Uterus (tissue), 4 donors: Measurements from ENCODE around the gene KIAA1217. TPM values are rescaled to one million over a fixed set of nuclear protein-coding genes. Genes with fewer than 3 reads are reported as not detected.

Source experiments
- DNase-seq, 2 donors: peaks; one replicate each; pipeline ENCODE4 v3.0.0-alpha.2; 2019 to 2020
- H3K27ac ChIP-seq, 2 donors: fragments of 200-600 bp; sonication (generic); 1 replicate in 1 of 2; 2 replicates in 1 of 2; pipeline ENCODE4 v1.5.1; 2016 to 2018
- H3K27me3 ChIP-seq, 2 donors: fragments of 200-600 bp; sonication (generic); one replicate each; pipeline ENCODE4 v1.5.1; 2018 to 2019; ENCODE audit warnings: control low read depth in 1 of 2
- H3K36me3 ChIP-seq, 2 donors: fragments of 200-600 bp; sonication (generic); one replicate each; pipeline ENCODE4 v1.5.1; 2019; ENCODE audit warnings: control low read depth in 1 of 2
- H3K4me1 ChIP-seq, 2 donors: fragments of 200-600 bp; sonication (generic); one replicate each; pipeline ENCODE4 v1.5.1; 2018 to 2019; ENCODE audit warnings: control low read depth in 1 of 2
- H3K4me3 ChIP-seq, 2 donors: fragments of 200-600 bp; sonication (generic); 1 replicate in 1 of 2; 2 replicates in 1 of 2; pipeline ENCODE4 v1.5.1; 2018 to 2019; ENCODE audit warnings: mild to moderate bottlenecking in 1 of 2
- H3K9me3 ChIP-seq, 2 donors: fragments of 200-600 bp; sonication (generic); one replicate each; pipeline ENCODE4 v1.5.1; 2019; ENCODE audit warnings: control low read depth in 1 of 2
- CTCF ChIP-seq, 4 experiments: fragments of 200-600 bp in 2 of 4; fragments of 450-650 bp in 2 of 4; sonication (generic) in 2 of 4; IDR thresholded peaks; one replicate each; pipeline ENCODE4 v1.5.1; 2016 to 2019; ENCODE audit warnings: antibody characterized with exemption in 4 of 4, mild to moderate bottlenecking in 2 of 4, moderate library complexity in 1 of 4
- POLR2A ChIP-seq, 2 donors: fragments of 450-650 bp; IDR thresholded peaks; one replicate each; pipeline ENCODE4 v1.6.1; 2016; ENCODE audit warnings: antibody characterized with exemption in 2 of 2, mild to moderate bottlenecking in 1 of 2, moderate library complexity in 1 of 2
- intact Hi-C: fragments of 100-400 bp; cut with DNase I; formaldehyde crosslinking; loops from one replicate; pipeline ENCODE4 v1.15.1; 2023; ENCODE audit warnings: low total_unique reads
- microRNA counts, 2 donors: library from miRNA; unstranded; fragments of <30 nt; microRNA quantifications; one replicate each; lab custom pipeline; 2016 to 2017
- microRNA-seq: library from miRNA; unstranded; fragments of <30 nt; microRNA quantifications from one replicate; pipeline ENCODE4, GENCODE V29; 2016; ENCODE audit warnings: borderline microRNAs expressed, borderline replicate concordance
- small RNA-seq: library from RNA; depleted of rRNA; stranded (forward); fragments of <200 nt; gene quantifications from one replicate; pipeline ENCODE3, GENCODE V24; 2016
- total RNA-seq, 4 donors: library from RNA; depleted of rRNA in 3 of 4; stranded (reverse); fragments of >200 nt in 3 of 4; gene quantifications; one replicate each; pipeline versions ENCODE4 v1.1.0 to v1.2.4, GENCODE V29; 2014 to 2023
- donor health status: DM: yes; HTN: yes; CAD: no.

KIAA1217 gene
- total RNA-seq, 4 donors from 2014 or later, result 3.5 to 38.2 (median 11.6) TPM

GRCh38 chr10:24589265-24589664, 380.3 kb downstream of the KIAA1217 start:
- Histone ChIP-seq H3K27ac (no peak overlapping the region), H3K27me3 (no peaks in the 10 kb centered on the region), H3K4me3 (no peak overlapping the region), H3K36me3 (no peaks in the 10 kb centered on the region), H3K4me1 (no peaks in the 10 kb centered on the region), H3K9me3 (no peaks in the 10 kb centered on the region)
- TF ChIP-seq POLR2A (IDR thresholded peaks at IDR 0.05), result no peak
- no peak for TF ChIP-seq CTCF (IDR thresholded peaks at IDR 0.05)
- intact Hi-C loops, result no loop called here
- no peak for DNase-seq

GRCh38 chr10:24590697-24591457, 381.9 kb downstream of the KIAA1217 start:
- DNase-seq, result no peak
- H3K36me3 ChIP-seq, result no peaks in the 10 kb centered on the region
- TF ChIP-seq POLR2A (IDR thresholded peaks at IDR 0.05) (no peak), CTCF (IDR thresholded peaks at IDR 0.05) (no peak)
- no peaks in the 10 kb centered on the region for H3K4me1 ChIP-seq
- no peaks in the 10 kb centered on the region for H3K9me3 ChIP-seq
- no peak overlapping the region for H3K27ac ChIP-seq
- intact Hi-C loops, result no loop called here
- no peak overlapping the region for H3K4me3 ChIP-seq
- H3K27me3 ChIP-seq, result no peaks in the 10 kb centered on the region

- no peak for DNase-seq
- Histone ChIP-seq H3K27me3 (no peaks in the 10 kb centered on the region), H3K27ac (no peak overlapping the region), H3K4me3 (no peak overlapping the region), H3K9me3 (no peaks in the 10 kb centered on the region), H3K36me3 (no peaks in the 10 kb centered on the region), H3K4me1 (no peaks in the 10 kb centered on the region)
- intact Hi-C loops, result no loop called here
- TF ChIP-seq POLR2A (IDR thresholded peaks at IDR 0.05), result no peak
- no peak for TF ChIP-seq CTCF (IDR thresholded peaks at IDR 0.05)
These were observed 387.4 kb downstream of the KIAA1217 start for GRCh38 chr10:24596217-24596930.

- H3K27me3 ChIP-seq, result no peaks in the 10 kb centered on the region
- H3K36me3 ChIP-seq, result no peaks in the 10 kb centered on the region
- no peaks in the 10 kb centered on the region for H3K4me1 ChIP-seq
- DNase-seq, result no peak
- intact Hi-C loops, result no loop called here
- H3K27ac ChIP-seq, result no peak overlapping the region
- TF ChIP-seq POLR2A (IDR thresholded peaks at IDR 0.05), result no peak
- no peak for TF ChIP-seq CTCF (IDR thresholded peaks at IDR 0.05)
- no peak overlapping the region for H3K4me3 ChIP-seq
- H3K9me3 ChIP-seq, result no peaks in the 10 kb centered on the region
These were observed 388.5 kb downstream of the KIAA1217 start for GRCh38 chr10:24597426-24597825.

MicroRNA genes within 50 kb of the gene (microRNA counts, 767-probe panel; counts per million panel counts)
- 0 counts per million in 2 donors for microRNA hsa-miR-603 (lab: Ali Mortazavi, UCI)

Small RNAs within 50 kb of the gene (microRNA-seq; reads per million reads assigned to microRNA genes)
- not detected for gene MIR603

Small RNAs within 50 kb of the gene (small RNA-seq; reads per million reads assigned to genes)
- gene AC063961.1 (not detected), gene MIR603 (not detected)
